Hematopoietic multipotent progenitor cell treated with erythropoietin and hydrocortisone succinate and interleukin-3 and kit ligand, for 4 days (in vitro differentiated cells): ENCODE results near the gene SCLY.
A peak's percentile ranks its signal among the peaks of the same experiment; 100 is the strongest.

ENCODE experiments used
- DNase-seq: peaks from one replicate; pipeline ENCODE4 v3.0.0-alpha.2; 2015

The SCLY gene

GRCh38 chr2:238141541-238142318 lies 80.9 kb downstream of the SCLY start:
- DNase-seq: peak; percentile 80

GRCh38 chr2:238142382-238143205 lies 81.8 kb downstream of the SCLY start:
- no peak for DNase-seq

GRCh38 chr2:238143239-238143951 lies 82.6 kb downstream of the SCLY start:
- peak; percentile 33 for DNase-seq

GRCh38 chr2:238144262-238144661 lies 83.5 kb downstream of the SCLY start:
- no peak for DNase-seq

GRCh38 chr2:238145046-238145445 lies 84.2 kb downstream of the SCLY start:
- DNase-seq: no peak

- no peak for DNase-seq
Measured at GRCh38 chr2:238145851-238146250, 85.0 kb downstream of the SCLY start.

- DNase-seq: no peak
Measured at GRCh38 chr2:238146884-238147544, 86.2 kb downstream of the SCLY start.

GRCh38 chr2:238148981-238149380 lies 88.2 kb downstream of the SCLY start:
- no peak for DNase-seq
